Activated CD4-positive, CD25-positive, alpha-beta regulatory T cell (primary cell): ENCODE measurements around the gene DLGAP4.
"Not testable (repeated sequence)": the region's sequence is repeated elsewhere in the genome, so short reads cannot be mapped to it uniquely, and the experiment has no call there.

Source experiments
- DNase-seq, 4 experiments: peaks; one replicate each; lab custom pipeline; 2025; lab: John Stamatoyannopoulos, UW

DLGAP4 gene

DNA sequence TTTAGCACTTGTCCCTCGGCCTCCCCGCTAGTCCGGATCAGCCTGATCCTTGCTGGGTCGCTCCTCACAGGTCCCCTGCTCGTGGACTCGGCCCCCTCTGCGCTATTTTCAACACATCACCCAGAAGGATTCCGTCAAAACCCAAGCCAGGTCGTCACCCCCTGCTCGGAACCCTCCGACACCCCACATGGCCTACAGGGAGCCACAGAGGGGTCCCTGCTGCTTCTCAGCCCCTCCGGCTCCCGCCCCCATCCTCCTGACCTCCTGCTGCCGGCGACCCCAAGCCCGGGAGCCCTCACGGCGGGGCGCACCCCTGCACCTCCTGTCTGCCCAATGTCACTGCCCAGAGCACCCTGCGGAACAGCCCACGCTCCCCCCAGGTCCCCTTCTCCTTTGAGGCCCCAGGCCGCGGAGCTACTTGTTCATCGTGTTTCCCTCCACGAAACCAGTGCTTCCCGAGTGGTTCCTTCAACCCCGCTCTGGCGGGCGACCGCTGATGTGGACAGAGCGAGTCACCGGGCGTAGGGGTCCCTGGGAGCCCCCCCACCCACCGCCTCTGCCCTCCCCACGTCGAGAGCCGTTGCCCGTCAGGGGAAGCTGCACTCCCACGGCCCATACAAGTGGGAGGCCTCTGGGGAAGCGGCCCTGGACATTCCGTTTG lies 234.5 kb downstream of the DLGAP4 start:
- no peak for DNase-seq

GRCh38 chr20:36541227-36541767 lies 235.2 kb downstream of the DLGAP4 start, which contains the start of gene MYL9:
Gene MYL9 (plus strand): TSS chr20:36541519. CDS start chr20:36544885, 3,366 bp downstream.
- DNase-seq = peak in 1 of 4 experiments; percentile 8

GRCh38 chr20:36541768-36542488 lies 235.8 kb downstream of the DLGAP4 start:
- no peak for DNase-seq

GRCh38 chr20:36542516-36543183 lies 236.5 kb downstream of the DLGAP4 start:
- no peak for DNase-seq

DNA sequence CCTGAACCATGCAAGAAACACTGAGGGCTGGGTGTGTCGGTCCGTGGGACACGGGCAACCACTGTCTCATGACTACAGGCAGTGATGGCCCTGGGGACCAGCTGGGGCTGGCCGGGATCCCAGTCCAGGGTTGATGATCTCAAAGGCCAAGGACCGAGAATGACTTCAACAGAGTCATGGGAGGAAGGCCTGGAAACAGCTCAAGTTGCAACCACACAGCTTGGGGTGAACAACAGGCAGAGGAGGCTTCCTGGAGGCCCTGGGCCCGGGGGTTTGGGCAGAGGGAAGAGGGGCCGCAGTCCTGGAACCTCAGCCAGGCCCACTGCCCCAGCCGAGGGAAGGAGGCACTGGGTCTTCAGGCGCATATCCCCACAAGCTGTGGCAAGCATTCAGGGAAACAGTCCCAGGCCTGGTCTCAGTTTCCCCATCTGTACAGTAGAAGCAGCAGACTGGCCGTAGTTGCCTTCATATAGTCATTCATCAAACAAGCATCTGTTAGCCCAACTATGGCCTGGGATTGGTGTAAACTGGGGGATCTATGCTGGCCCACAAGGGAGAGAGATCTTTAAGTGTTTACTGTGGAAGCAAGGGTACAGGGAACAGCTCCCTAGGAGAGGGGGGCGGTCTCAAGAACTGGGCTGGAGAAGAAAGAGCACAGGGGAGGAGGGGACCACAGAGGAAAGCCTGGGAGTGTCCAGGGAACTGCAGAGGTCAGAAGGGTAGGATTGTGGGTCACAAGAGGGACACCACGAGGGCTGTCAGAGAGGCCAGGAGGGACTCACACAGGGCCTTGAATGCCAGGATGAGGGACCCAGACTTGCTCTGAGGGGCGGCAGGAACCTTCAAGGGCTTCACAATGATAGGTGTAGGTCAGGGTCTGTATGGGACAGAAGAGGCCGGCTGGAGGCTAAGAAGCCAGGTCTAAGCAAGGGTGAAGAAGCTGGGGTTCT lies 237.3 kb downstream of the DLGAP4 start:
- DNase-seq = no peak

DNA sequence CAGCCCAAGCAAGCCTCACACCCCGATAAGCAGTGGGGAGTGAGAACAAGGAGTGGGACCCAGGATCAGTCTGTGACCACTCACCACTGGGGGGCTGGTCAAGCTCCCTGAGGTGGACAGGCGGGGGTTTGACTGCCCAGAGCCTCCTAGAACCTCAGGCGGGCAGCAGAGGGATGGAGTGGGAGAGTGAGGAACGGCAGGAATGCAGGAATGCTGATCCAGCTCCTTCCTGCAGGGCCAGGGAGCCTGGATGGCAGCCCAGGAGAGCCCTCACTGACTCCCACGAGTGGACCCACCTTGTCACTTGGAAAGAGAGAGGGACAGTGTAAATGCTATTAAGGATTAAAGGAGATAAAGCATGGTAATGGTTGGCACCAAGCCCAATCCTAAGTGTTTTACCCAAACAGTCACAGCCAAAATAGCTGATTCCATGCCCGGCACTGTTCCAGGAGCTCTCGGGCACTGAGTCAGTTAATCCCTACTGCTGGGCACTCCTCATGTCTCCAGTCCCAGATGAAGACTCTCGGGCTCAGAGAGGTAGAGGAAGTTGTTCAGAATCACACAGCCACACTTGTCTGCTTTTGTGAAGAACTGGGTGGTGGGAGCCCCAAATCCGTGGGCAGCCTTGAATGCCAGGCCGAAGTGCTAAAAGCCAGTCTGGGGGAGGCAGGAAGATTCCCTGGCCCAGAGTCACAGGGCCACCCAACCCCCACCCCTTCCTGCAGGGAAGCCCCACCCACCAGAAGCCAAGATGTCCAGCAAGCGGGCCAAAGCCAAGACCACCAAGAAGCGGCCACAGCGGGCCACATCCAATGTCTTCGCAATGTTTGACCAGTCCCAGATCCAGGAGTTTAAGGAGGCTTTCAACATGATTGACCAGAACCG lies 238.2 kb downstream of the DLGAP4 start:
- no peak for DNase-seq

GRCh38 chr20:36546111-36546736 lies 240.1 kb downstream of the DLGAP4 start:
- DNase-seq = no peak

DNA sequence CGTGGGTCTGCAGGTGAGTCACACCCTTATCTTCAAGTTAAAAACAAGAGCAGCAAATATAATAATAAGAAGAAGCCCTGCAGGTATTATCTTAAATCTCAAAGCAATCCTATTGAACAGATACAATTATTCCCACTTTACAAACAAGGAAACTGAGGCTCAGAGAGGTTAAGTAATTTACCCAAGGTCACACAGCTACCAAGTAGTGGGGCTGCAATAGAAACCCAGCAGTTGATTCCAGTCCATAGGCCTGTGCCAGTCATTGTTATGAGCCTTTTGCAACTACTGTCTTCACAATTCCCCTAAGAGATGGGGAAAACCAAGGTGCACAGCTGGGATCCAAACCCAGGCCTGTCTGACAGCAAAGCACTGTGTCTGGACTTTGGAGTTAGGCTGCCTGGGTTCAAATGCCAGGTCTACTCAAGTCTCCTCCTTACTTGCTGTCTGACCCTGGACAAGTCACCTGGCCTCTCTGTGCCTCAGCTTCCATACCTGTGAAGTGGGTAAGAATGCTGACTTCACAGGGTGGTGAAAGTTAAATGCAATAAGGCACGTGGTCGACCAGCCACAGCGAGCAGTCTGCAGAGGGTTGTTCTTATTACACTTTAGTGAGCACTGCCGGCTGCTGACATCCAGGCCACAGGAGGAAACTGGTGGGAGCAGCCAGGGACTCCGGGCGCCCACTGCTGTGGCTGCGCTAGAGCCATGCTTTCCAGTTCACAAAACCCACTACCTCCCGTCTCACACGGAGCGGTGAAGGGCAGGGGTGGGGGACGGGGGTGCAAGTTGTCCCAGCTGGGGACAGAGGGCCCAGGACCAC lies 241.3 kb downstream of the DLGAP4 start:
- no peak for DNase-seq

- DNase-seq = no peak
Measured at GRCh38 chr20:36548006-36548315, 241.8 kb downstream of the DLGAP4 start.

DNA sequence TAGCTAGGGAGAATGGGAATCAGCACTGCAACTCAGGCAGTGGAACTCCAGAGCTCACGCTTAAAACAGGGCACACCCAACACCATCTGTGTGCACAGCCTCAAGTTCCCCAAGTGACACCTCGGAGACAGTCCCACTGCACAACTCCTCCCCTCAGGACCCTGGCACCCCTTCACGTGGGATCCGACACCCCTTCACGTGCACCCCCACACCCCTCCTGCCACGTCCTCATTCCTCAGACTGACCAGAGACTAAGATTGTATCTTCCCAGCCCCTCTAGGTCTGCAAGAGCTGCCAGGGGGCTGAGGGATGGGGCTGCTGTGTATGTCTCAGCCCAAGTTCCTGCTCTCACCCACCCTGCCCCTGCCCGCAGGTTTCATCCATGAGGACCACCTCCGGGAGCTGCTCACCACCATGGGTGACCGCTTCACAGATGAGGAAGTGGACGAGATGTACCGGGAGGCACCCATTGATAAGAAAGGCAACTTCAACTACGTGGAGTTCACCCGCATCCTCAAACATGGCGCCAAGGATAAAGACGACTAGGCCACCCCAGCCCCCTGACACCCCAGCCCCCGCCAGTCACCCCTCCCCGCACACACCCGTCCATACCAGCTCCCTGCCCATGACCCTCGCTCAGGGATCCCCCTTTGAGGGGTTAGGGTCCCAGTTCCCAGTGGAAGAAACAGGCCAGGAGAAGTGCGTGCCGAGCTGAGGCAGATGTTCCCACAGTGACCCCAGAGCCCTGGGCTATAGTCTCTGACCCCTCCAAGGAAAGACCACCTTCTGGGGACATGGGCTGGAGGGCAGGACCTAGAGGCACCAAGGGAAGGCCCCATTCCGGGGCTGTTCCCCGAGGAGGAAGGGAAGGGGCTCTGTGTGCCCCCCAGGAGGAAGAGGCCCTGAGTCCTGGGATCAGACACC lies 242.8 kb downstream of the DLGAP4 start:
- DNase-seq = no peak

- DNase-seq = no peak
Measured at GRCh38 chr20:36549628-36549941, 243.4 kb downstream of the DLGAP4 start.

- DNase-seq = no peak
Measured at GRCh38 chr20:36549942-36550789, 244.0 kb downstream of the DLGAP4 start.

- no peak for DNase-seq
Measured at GRCh38 chr20:36550790-36551299, 244.7 kb downstream of the DLGAP4 start.

DNA sequence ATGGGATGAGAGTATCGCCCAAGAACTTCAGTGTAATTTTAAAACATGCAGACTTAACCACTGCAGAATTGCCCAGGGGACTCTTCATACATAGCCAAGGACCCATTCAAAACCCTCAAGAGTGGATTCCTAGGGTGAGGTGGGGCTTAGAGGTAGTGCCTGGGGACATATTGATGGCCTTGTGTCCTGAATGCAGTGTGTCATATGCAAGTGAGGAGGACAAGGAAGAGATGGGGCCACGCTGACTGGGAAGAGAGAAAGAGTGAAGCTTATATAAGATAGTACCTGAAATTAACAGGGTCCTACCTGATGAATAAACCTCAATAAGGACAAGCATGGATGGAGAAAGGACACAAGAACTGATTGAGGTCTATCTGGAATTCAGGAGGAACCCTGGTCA lies 249.1 kb downstream of the DLGAP4 start:
- no peak for DNase-seq

DNA sequence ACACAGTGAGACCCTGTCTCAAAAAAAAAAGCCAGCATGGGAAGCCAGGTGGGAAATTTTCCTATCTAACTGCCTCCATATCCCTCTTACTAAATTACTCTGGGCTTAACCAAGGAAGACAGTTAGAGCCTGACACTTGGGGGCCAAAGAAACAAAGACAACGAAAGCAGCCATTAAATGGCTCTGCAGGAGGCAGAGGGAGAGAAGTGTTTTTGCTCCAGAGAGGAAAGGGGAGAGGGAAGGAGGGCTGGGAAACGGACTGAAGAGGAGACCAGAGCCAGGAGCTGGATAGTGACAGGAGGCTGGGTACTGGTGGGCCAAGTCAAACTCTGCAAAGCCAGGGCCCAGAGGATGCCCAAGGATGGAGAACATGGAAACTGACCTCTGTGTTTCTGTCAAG lies 256.6 kb downstream of the DLGAP4 start:
- no peak for DNase-seq

DNA sequence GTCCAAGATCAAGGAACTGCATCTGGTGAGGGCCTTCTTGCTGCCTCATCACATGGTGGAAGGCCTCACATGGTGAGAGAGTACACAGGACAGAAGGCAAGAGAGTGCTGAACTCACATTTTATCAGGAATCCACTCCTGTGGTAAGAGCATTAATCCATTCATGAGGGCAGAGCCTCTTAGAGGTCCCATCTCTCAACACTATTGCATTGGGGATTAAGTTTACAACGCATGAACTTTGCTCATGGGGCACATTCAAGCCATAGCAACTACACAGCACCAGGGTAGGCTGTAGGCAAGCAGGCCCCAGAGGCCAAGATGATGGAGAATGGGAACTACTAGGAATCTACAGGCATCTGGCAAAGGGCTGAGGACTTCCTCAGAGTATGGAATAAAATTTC lies 257.2 kb downstream of the DLGAP4 start:
- DNase-seq = no peak

- not testable (repeated sequence) for DNase-seq
Measured at GRCh38 chr20:36564078-36564725, 258.1 kb downstream of the DLGAP4 start.
